MM.1S (cell line): ENCODE measurements around the gene CWC27.

Experiments
- DNase-seq: peaks from one replicate; pipeline ENCODE4 v3.0.0-alpha.2; 2015
- H2AFZ ChIP-seq: fragments of 300-600 bp; sonication (generic); 2 replicates; pipeline ENCODE4 v1.6.0; 2016; ENCODE audit warnings: antibody characterized with exemption, low read length
- H3F3A ChIP-seq: fragments of 300-600 bp; sonication (generic); 2 replicates; pipeline ENCODE4 v1.6.1; 2016; ENCODE audit warnings: mild to moderate bottlenecking, antibody characterized with exemption, low read length, moderate library complexity, mixed read lengths; ENCODE audit not compliant: insufficient read depth
- H3K27ac ChIP-seq: fragments of 300-600 bp; sonication (generic); 2 replicates; pipeline ENCODE4 v1.5.1; 2016; ENCODE audit warnings: mild to moderate bottlenecking, low read length
- H3K27me3 ChIP-seq: fragments of 300-600 bp; sonication (generic); replicated peaks from 2 replicates; pipeline ENCODE4 v1.6.0; 2016; ENCODE audit warnings: low read length; ENCODE audit not compliant: insufficient read depth
- H3K36me3 ChIP-seq: fragments of 300-600 bp; sonication (generic); replicated peaks from 2 replicates; pipeline ENCODE4 v1.6.1; 2016; ENCODE audit warnings: mild to moderate bottlenecking, low read length, mixed read lengths; ENCODE audit not compliant: insufficient read depth
- H3K4me1 ChIP-seq: fragments of 300-600 bp; sonication (generic); 2 replicates; pipeline ENCODE4 v1.6.1; 2016; ENCODE audit warnings: low read length, mixed read lengths
- H3K4me2 ChIP-seq: fragments of 300-600 bp; sonication (generic); 2 replicates; pipeline ENCODE4 v1.6.0; 2016; ENCODE audit warnings: low read depth, low read length
- H3K4me3 ChIP-seq: fragments of 300-600 bp; sonication (generic); 2 replicates; pipeline ENCODE4 v1.5.1; 2016; ENCODE audit warnings: low read length, mixed read lengths
- H3K79me2 ChIP-seq: fragments of 300-600 bp; sonication (generic); 2 replicates; pipeline ENCODE4 v1.6.1; 2016; ENCODE audit warnings: mixed run types, low read length, mixed read lengths
- H3K9ac ChIP-seq: fragments of 300-600 bp; sonication (generic); 2 replicates; pipeline ENCODE4 v1.6.1; 2016; ENCODE audit warnings: low read length, mixed read lengths
- H3K9me2 ChIP-seq: fragments of 300-600 bp; sonication (generic); replicated peaks from 2 replicates; pipeline ENCODE4 v1.6.1; 2016; ENCODE audit warnings: mild to moderate bottlenecking, low read length, mixed read lengths; ENCODE audit not compliant: insufficient read depth
- H3K9me3 ChIP-seq: fragments of 300-600 bp; sonication (generic); replicated peaks from 2 replicates; pipeline ENCODE4 v1.6.1; 2016; ENCODE audit warnings: mild to moderate bottlenecking, low read length, mixed read lengths; ENCODE audit not compliant: insufficient read depth
- H4K20me1 ChIP-seq: fragments of 300-600 bp; sonication (generic); 2 replicates; pipeline ENCODE4 v1.6.1; 2016; ENCODE audit warnings: mild to moderate bottlenecking, low read length, moderate library complexity, mixed read lengths; ENCODE audit not compliant: insufficient read depth
- EZH2 ChIP-seq: fragments of 300-600 bp; sonication (generic); optimal IDR thresholded peaks from 2 replicates; pipeline ENCODE3; 2017; ENCODE audit warnings: low read depth, mild to moderate bottlenecking, antibody characterized with exemption, low read length, mixed read lengths
- EZH2phosphoT487 ChIP-seq: fragments of 300-600 bp; sonication (generic); IDR thresholded peaks from 2 replicates; pipeline ENCODE4 v1.6.1; 2018; ENCODE audit warnings: antibody characterized with exemption, low read length
- TF ChIP-seq, protein P1 (sequence below): fragments of 300-600 bp; sonication (generic); IDR thresholded peaks from 2 replicates; pipeline ENCODE4 v1.5.1; 2016; ENCODE audit warnings: antibody characterized with exemption, low read length, mixed read lengths

Gene CWC27

DNA sequence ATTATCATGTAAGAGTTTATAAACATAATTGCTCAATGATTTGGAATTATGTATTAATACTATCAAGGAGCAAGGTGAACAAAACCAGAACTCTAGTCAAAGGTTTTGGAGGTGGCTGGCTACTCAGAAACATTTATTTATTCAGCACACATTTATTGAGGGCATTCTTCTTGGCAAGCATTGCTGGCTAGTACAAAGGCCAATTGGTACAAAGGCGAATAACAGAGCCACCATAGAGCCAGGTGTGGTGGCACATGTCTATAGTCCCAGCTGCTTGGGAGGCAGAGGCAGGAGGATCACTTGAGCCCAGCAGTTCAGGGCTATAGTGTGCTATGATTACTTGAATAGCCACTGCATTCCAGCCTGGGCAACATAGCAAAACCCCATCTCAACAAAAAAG, 242.1 kb downstream of the CWC27 start:
- DNase-seq, result no peak
- Histone ChIP-seq H3K27me3 (no peaks in the 10 kb centered on the region), H3K27ac (no peak overlapping the region), H3K9ac (no peak overlapping the region), H3K36me3 (no peaks in the 10 kb centered on the region), H3K9me3 (no peaks in the 10 kb centered on the region), H3K79me2 (no peaks in the 10 kb centered on the region), H2AFZ (no peak overlapping the region), H3K9me2 (no peaks in the 10 kb centered on the region), H4K20me1 (no peaks in the 10 kb centered on the region), H3F3A (no peaks in the 10 kb centered on the region), H3K4me1 (no peaks in the 10 kb centered on the region), H3K4me3 (no peak overlapping the region), H3K4me2 (no peak overlapping the region)
- TF ChIP-seq, protein P1, sequence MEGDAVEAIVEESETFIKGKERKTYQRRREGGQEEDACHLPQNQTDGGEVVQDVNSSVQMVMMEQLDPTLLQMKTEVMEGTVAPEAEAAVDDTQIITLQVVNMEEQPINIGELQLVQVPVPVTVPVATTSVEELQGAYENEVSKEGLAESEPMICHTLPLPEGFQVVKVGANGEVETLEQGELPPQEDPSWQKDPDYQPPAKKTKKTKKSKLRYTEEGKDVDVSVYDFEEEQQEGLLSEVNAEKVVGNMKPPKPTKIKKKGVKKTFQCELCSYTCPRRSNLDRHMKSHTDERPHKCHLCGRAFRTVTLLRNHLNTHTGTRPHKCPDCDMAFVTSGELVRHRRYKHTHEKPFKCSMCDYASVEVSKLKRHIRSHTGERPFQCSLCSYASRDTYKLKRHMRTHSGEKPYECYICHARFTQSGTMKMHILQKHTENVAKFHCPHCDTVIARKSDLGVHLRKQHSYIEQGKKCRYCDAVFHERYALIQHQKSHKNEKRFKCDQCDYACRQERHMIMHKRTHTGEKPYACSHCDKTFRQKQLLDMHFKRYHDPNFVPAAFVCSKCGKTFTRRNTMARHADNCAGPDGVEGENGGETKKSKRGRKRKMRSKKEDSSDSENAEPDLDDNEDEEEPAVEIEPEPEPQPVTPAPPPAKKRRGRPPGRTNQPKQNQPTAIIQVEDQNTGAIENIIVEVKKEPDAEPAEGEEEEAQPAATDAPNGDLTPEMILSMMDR, result no peak
- TF ChIP-seq EZH2 (no peak), EZH2phosphoT487 (no peak)

DNA sequence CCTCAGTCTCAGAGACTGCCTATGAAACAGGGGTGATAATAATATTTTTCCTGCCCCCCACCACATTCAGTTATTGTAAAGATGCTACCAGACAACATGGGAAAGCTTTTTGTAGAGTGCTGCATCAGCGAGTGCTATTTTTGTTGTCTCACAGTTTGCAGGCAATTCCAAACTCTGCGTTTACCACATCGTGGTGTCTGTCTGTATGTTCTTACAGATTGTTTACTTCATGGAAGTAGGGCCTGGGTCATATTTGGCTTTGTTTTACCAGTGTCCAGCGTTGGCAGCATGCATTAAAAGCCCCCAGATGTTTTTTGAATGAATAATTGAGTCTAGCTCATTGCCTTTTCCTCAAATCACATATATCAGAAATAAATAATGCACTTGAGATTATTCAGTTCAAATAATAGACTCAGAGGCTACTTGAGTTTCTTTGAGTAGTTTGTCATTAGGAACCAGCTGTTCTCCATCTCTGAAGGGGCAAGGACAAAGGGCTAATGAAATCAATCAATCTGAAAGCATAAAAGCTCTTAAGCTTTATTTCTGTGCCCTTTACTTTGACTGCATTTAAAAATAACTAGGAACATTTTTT, 243.7 kb downstream of the CWC27 start:
- no peak for TF ChIP-seq EZH2
- TF ChIP-seq, protein P1, result no peak
- no peak for TF ChIP-seq EZH2phosphoT487
- no peaks in the 10 kb centered on the region for H3K79me2 ChIP-seq

DNA sequence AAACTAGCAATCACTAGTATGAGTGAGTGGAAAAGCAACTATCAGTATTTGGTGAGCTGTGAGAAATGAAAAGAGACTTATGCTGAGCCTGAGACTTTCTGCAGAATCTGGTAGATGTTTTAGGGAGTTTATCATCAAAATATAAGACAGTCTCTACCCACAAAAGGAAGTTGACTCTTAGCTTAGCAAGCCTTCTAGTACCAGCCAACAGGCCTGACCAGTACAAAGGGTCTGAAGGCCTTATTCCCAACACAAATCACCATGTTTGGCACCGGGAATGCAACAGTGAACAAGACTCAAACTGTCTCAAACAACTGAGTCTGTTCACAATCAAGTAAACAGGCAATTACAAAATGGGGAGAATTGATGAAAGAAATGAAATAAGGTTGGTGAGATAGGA, 244.4 kb downstream of the CWC27 start:
- H3K36me3 ChIP-seq, result no peaks in the 10 kb centered on the region
- no peak overlapping the region for H2AFZ ChIP-seq
- H3K79me2 ChIP-seq, result no peaks in the 10 kb centered on the region
- H3K4me2 ChIP-seq, result no peak overlapping the region
- H4K20me1 ChIP-seq, result no peaks in the 10 kb centered on the region
- no peaks in the 10 kb centered on the region for H3K9me2 ChIP-seq
- no peak overlapping the region for H3K4me3 ChIP-seq
- H3K9me3 ChIP-seq, result no peaks in the 10 kb centered on the region
- no peak overlapping the region for H3K27ac ChIP-seq
- no peak for DNase-seq
- H3F3A ChIP-seq, result no peaks in the 10 kb centered on the region
- H3K27me3 ChIP-seq, result no peaks in the 10 kb centered on the region
- H3K9ac ChIP-seq, result no peak overlapping the region
- TF ChIP-seq EZH2 (no peak), EZH2phosphoT487 (no peak)
- TF ChIP-seq, protein P1, result no peak
- H3K4me1 ChIP-seq, result no peaks in the 10 kb centered on the region

More for the DNA sequence above, 243.7 kb downstream of the CWC27 start:
- Histone ChIP-seq H4K20me1 (no peaks in the 10 kb centered on the region), H3K36me3 (no peaks in the 10 kb centered on the region), H2AFZ (no peak overlapping the region), H3K4me1 (no peaks in the 10 kb centered on the region), H3K4me3 (no peak overlapping the region), H3K9me2 (no peaks in the 10 kb centered on the region), H3K9ac (no peak overlapping the region), H3F3A (no peaks in the 10 kb centered on the region), H3K27ac (no peak overlapping the region), H3K9me3 (no peaks in the 10 kb centered on the region), H3K27me3 (no peaks in the 10 kb centered on the region), H3K4me2 (no peak overlapping the region)
- no peak for DNase-seq
